ENCODE data around the gene TPD52L1. TPM values are rescaled to one million over a fixed set of nuclear protein-coding genes. Genes with fewer than 3 reads are reported as not detected.

TPD52L1 gene
- total RNA-seq, 3 donors from 2014 or later (not counting 1 experiment from before 2014, with no cell fraction given), result 1.2 TPM; not detected in 1

DNA sequence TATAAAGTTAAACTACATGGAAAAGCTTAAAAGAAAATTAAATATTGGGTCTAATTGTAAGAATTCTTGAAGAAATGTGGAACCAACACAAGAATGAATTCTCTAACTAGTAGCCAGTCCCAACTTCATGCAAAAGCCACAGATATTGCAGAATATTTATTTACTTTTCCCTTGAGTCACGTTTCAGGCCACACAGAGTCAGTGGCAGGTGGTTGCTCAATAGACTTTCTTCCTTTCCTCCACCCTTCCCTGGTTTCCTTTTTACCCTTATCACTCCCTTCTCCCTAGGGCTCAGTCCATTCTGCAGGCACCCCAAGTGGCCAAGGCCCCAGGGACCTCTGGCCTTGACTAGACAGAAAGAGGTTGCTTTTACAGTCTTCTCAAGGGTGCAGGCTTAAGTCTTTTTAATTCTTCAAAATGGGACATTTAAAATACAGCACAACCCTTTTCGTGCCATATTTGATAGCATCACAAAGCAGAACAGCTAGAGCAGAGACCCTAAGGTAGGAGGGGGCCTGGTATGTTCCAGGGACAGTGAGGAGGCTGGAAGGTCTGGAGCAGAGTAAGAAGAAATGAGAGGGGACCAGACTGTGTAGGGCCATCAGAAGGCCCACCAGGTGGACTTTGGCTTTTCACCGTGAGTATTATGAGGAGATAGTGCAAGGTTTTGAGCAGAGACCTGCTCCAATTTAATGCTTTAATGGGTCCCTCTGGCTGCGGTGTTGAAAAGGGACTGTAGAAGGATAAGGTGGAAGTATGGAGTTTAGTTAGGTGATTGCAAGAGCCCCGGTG is 83.2 kb downstream of the TPD52L1 start:
- H3K4me3 ChIP-seq (ENCODE audit: low read length), result no peak overlapping the region
- TF ChIP-seq, protein P1, sequence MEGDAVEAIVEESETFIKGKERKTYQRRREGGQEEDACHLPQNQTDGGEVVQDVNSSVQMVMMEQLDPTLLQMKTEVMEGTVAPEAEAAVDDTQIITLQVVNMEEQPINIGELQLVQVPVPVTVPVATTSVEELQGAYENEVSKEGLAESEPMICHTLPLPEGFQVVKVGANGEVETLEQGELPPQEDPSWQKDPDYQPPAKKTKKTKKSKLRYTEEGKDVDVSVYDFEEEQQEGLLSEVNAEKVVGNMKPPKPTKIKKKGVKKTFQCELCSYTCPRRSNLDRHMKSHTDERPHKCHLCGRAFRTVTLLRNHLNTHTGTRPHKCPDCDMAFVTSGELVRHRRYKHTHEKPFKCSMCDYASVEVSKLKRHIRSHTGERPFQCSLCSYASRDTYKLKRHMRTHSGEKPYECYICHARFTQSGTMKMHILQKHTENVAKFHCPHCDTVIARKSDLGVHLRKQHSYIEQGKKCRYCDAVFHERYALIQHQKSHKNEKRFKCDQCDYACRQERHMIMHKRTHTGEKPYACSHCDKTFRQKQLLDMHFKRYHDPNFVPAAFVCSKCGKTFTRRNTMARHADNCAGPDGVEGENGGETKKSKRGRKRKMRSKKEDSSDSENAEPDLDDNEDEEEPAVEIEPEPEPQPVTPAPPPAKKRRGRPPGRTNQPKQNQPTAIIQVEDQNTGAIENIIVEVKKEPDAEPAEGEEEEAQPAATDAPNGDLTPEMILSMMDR (IDR thresholded peaks at IDR 0.05), result no peak
- peaks cover 0 to 17% of the 10 kb centered on the region in 2 donors for H3K27me3 Mint-ChIP-seq (ENCODE audit: low read depth in 2 of 2)
- intact Hi-C loops (cut with micrococcal nuclease), result no loop called here
- H3K4me1 ChIP-seq (ENCODE audit: control insufficient read depth, insufficient read depth, low read length), result no peaks in the 10 kb centered on the region
- DNase-seq (no peak), ATAC-seq (no peak)
- no peaks in the 10 kb centered on the region for H3K36me3 ChIP-seq (ENCODE audit: control insufficient read depth, insufficient read depth, low read length)
- H3K9me3 Mint-ChIP-seq, result peaks cover 10 to 13% of the 10 kb centered on the region in 2 donors
- H3K36me3 Mint-ChIP-seq, result peaks cover 21% of the 10 kb centered on the region
- 88% methylated on average over 5 of the region's 5 CpGs for WGBS (ENCODE audit: insufficient coverage)
- H3K4me1 Mint-ChIP-seq, result peaks cover 0 to 4% of the 10 kb centered on the region in 2 donors
- no peak overlapping the region for H3K4me3 Mint-ChIP-seq
- H3K9me3 ChIP-seq (ENCODE audit: control insufficient read depth, insufficient read depth, low read length), result no peaks in the 10 kb centered on the region
- H3K27me3 ChIP-seq (ENCODE audit: control insufficient read depth, insufficient read depth, low read length), result no peaks in the 10 kb centered on the region
- H3K27ac ChIP-seq (ENCODE audit: low read length), result no peak overlapping the region
- no peak overlapping the region for H3K27ac Mint-ChIP-seq

DNA sequence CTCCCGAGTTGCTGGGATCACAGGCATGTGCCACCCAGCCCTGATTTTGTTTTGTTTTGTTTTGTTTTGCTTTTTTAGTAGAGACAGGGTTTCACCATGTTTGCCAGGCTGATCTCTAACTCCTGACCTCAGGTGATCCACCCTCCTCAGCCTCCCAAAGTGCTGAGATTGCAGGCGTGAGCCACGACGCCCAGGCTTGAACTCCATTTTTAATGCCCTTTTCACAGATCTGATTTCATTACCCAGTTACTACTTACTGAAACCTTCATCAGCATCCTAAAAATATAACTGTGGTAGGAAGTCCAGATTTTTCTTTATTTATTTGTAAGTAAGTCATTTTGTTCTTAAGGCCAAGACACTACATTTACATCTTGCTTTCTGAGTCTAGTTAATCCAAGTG is 84.2 kb downstream of the TPD52L1 start:
- intact Hi-C loops (cut with micrococcal nuclease), result no loop called here
- Histone ChIP-seq H3K4me3 (ENCODE audit: low read length) (no peak overlapping the region), H3K4me1 (ENCODE audit: control insufficient read depth, insufficient read depth, low read length) (no peaks in the 10 kb centered on the region), H3K27me3 (ENCODE audit: control insufficient read depth, insufficient read depth, low read length) (no peaks in the 10 kb centered on the region), H3K27ac (ENCODE audit: low read length) (no peak overlapping the region), H3K36me3 (ENCODE audit: control insufficient read depth, insufficient read depth, low read length) (no peaks in the 10 kb centered on the region), H3K9me3 (ENCODE audit: control insufficient read depth, insufficient read depth, low read length) (no peaks in the 10 kb centered on the region)
- DNase-seq, result no peak
- Mint-ChIP-seq H3K4me1 (peaks cover 0 to 4% of the 10 kb centered on the region in 2 donors), H3K27me3 (ENCODE audit: low read depth in 2 of 2) (peaks cover 0 to 17% of the 10 kb centered on the region in 2 donors), H3K27ac (no peak overlapping the region), H3K4me3 (no peak overlapping the region), H3K36me3 (peaks cover 29% of the 10 kb centered on the region), H3K9me3 (peaks cover 11 to 14% of the 10 kb centered on the region in 2 donors)
- TF ChIP-seq, protein P1 (IDR thresholded peaks at IDR 0.05), result no peak
- 97% methylated on average over 4 of the region's 4 CpGs for WGBS (ENCODE audit: insufficient coverage)
- ATAC-seq, result no peak

DNA sequence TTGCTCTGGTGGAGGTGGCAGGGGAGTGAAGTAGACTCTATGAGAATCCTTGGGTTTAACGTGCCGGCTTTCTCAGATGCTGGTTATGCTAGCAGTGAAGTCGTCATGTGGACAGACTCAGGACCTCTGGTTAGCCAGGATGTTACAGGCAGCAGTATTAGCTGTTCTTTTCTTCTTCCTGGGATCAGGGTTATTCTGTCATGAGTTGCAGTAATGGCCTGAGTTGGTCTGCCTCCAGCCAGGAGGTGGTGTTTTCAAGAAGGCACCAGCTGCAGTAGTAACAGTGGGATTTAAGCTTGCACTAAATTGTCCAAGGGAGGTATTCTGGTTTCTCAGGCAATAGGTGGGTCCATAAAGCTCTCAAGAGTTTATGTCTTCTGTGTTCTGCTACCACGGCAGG is 91.5 kb downstream of the TPD52L1 start:
- H3K27ac Mint-ChIP-seq, result no peak overlapping the region
- peaks cover 34% of the 10 kb centered on the region for H3K36me3 Mint-ChIP-seq
- intact Hi-C loops (cut with micrococcal nuclease), result no loop called here
- H3K4me3 Mint-ChIP-seq, result no peak overlapping the region
- no peaks in the 10 kb centered on the region for H3K4me1 ChIP-seq (ENCODE audit: control insufficient read depth, insufficient read depth, low read length)
- DNase-seq (no peak), ATAC-seq (no peak)
- peaks cover 4 to 18% of the 10 kb centered on the region in 2 donors for H3K27me3 Mint-ChIP-seq (ENCODE audit: low read depth in 2 of 2)
- H3K9me3 Mint-ChIP-seq, result peaks cover 14 to 15% of the 10 kb centered on the region in 2 donors
- no peaks in the 10 kb centered on the region for H3K36me3 ChIP-seq (ENCODE audit: control insufficient read depth, insufficient read depth, low read length)
- H3K9me3 ChIP-seq (ENCODE audit: control insufficient read depth, insufficient read depth, low read length), result no peaks in the 10 kb centered on the region
- H3K27me3 ChIP-seq (ENCODE audit: control insufficient read depth, insufficient read depth, low read length), result peaks cover 3% of the 10 kb centered on the region
- no peak overlapping the region for H3K4me3 ChIP-seq (ENCODE audit: low read length)
- 95% methylated on average over 4 of the region's 4 CpGs for WGBS (ENCODE audit: insufficient coverage)
- TF ChIP-seq, protein P1 (IDR thresholded peaks at IDR 0.05), result no peak
- no peak overlapping the region for H3K27ac ChIP-seq (ENCODE audit: low read length)
- H3K4me1 Mint-ChIP-seq, result no peaks in the 10 kb centered on the region

All from natural killer cell (primary cell).